IPS-18c (cell line): ENCODE results near the gene PHC3.
"Not testable (repeated sequence)": the region's sequence is repeated elsewhere in the genome, so short reads cannot be mapped to it uniquely, and the experiment has no call there.

Experiments
- H3K4me3 ChIP-seq: 2 replicates; pipeline ENCODE4 v1.7.0; 2013; ENCODE audit warnings: low read depth, mild to moderate bottlenecking, low read length, moderate library complexity; ENCODE audit not compliant: insufficient read depth
- H3K9me3 ChIP-seq: one replicate; pipeline ENCODE4 v1.6.1; 2013; ENCODE audit warnings: mild to moderate bottlenecking, low read length, moderate library complexity; ENCODE audit not compliant: control insufficient read depth, insufficient read depth

PHC3 gene

DNA sequence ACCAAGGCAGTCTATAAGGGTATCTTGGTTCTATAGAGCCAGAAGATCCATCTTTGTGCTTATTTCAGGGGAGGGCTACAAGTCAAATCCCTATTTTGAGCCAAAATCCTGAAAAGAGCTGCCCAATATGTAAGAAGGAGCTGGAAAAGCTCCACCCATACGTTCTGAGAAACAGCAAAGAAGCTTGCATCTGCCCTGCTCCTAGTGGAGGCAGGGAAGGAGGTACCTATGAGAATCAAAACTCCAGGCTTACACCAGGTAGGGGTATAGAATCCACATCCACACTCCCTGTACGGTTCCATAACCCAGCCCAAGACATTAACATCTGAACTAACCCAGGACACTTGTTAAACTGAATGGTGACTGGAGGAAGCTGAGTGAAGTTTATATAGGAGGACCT, 30.0 kb downstream of the PHC3 start:
- H3K9me3 ChIP-seq, result no peaks in the 10 kb centered on the region
- no peak overlapping the region for H3K4me3 ChIP-seq

DNA sequence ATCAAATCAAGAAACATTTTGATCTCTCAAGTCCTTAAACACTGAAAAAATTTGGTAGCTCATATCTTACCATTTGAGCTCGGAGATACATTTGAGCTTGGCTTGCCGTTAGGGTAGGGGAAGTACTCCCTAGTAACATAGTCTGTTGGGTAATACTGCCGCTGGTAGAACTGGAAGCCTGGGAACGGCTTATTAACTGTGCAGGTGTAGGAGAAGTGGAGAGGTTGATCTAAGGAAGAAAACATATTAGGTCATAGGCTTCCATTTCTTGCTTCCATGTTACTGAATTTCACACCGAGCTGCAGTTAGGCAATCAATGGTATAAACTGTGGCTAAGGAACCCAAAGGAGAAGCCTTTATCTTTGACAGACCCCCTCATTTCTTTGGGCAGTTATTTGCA, 32.5 kb downstream of the PHC3 start:
- Histone ChIP-seq H3K4me3 (no peak overlapping the region), H3K9me3 (no peaks in the 10 kb centered on the region)

DNA sequence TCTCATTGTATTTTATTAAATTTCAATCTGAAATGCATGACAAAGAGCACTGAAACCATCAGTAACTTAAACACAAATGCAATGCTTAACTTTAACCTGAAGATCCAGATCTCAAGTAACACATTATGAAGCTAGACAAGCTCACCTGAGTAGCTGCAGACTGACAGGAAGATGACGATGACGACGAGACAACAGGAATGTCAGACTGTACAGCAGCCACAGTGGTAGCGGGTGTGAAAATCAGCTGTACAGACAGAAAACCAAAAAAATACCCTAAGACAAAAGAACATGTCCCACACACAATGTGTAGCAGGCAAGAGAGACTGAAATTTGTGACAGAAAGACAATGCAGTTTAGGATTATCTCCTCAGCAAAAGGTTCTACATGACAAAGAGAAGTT, 36.3 kb downstream of the PHC3 start:
- H3K9me3 ChIP-seq, result no peaks in the 10 kb centered on the region
- H3K4me3 ChIP-seq, result no peak overlapping the region

DNA sequence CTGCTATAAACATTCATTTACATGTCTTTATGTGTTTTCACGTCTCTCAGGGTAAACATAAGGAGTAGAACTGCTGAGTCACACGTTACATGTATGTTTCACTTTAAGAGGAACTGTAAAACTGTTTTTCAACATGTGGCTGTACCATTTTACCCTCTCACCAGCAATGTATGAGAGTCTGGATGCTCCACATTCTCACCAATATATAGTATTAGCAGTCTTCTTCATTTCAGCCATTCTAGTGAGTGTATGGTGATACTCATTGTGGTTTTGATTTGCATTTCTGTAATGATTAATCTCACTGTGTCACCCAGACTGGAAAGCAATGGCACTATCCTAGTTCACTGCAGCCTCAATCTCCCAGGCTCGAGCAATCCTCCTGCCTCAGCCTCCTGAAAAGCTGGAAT, 37.1 kb downstream of the PHC3 start:
- Histone ChIP-seq H3K4me3 (no peak overlapping the region), H3K9me3 (no peaks in the 10 kb centered on the region)

DNA sequence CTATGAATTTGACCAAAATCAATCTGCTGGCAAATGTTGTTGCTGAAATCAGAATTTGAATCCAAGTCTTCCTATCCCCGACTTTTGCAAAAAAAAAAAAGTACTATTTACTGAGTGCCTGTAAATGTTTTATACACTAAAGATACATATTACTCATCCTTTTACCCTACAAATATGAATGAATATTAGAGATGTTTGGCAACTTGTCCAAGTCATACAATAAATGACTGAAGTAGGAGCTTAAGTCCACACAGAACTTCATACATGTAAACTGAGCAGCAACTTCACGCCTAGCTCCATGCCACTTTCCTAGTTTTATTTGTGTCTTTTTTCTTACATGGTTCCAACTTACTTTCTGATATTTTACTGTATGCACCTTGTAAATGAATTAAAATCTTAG, 39.2 kb downstream of the PHC3 start:
- Histone ChIP-seq H3K9me3 (no peaks in the 10 kb centered on the region), H3K4me3 (no peak overlapping the region)

DNA sequence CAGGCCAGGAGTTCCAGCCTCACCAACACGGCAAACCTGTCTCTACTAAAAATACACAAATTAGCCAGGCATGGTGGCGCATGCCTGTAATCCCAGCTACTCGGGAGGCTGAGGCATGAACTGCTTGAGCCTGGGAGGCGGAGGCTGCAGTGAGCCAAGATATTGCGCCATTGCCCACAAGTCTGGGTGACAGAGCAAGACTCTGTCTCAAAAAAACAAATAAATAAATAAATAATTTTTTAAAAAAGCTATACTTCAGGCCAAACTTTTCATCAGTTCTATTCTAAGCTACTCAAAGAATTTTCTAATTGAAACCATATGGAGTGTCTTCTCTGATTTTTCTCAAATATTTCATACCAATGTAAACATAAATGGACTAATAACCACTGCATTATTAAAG, 43.5 kb downstream of the PHC3 start:
- no peak overlapping the region for H3K4me3 ChIP-seq
- no peaks in the 10 kb centered on the region for H3K9me3 ChIP-seq

DNA sequence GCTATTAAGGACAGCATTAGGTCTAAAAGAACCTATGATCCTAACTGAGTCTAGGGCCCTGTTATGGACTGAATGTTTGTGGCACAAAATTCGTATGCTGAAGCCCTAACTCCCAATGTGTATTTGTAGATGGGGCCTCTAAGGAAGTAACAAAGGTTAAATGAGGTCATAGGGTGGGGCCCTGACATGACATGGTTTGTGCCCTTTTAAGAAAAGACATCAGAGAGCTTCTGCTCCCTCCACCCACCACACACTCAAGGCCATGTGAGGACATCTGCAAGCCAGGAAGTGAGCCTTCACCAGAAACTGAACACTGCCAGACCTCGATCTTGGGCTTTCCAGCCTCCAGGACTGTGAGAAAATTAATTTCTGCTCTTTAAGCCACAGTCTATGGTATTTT, 49.2 kb downstream of the PHC3 start:
- Histone ChIP-seq H3K4me3 (no peak overlapping the region), H3K9me3 (no peaks in the 10 kb centered on the region)

DNA sequence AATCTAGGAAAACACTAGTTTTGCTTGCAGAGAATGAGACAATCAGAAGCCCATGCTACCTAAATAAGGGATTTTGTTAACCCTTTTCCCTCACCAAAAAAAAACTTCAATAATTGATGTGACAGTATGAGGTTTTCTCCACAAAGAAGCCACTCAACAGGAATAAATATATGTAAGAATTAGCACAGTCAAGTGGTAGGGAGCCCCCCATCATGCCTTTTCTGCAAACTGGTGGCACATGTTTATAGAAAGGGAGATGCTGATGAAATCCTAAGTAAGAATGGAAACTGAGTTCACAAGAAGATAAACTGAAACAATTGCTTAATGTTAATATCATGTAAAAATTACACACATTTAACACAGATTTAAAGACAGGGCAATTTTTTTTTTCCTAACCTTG, 51.0 kb downstream of the PHC3 start:
- H3K4me3 ChIP-seq, result no peak overlapping the region
- no peaks in the 10 kb centered on the region for H3K9me3 ChIP-seq

DNA sequence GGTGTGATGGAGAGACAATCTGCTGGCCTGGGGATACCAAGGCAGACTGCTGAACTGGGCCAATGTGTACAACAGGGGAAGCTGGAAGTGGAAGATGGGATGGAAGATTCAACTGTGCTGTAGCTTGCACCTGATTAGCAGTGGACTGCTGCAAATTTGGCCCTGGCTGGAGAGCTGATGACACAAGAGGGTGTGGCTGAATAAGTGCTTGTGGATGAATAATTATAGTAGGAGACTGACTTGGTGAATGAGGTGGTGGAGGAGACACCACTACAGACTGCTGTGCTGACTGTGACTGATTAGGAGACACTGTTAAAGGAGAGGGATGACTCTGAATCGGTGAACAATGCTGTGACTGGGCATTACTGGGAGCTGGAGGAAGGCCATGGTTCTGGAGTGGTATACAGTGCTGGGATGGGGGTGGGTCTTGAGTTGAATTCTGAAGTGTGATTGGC, 52.5 kb downstream of the PHC3 start:
- Histone ChIP-seq H3K9me3 (no peaks in the 10 kb centered on the region), H3K4me3 (no peak overlapping the region)

DNA sequence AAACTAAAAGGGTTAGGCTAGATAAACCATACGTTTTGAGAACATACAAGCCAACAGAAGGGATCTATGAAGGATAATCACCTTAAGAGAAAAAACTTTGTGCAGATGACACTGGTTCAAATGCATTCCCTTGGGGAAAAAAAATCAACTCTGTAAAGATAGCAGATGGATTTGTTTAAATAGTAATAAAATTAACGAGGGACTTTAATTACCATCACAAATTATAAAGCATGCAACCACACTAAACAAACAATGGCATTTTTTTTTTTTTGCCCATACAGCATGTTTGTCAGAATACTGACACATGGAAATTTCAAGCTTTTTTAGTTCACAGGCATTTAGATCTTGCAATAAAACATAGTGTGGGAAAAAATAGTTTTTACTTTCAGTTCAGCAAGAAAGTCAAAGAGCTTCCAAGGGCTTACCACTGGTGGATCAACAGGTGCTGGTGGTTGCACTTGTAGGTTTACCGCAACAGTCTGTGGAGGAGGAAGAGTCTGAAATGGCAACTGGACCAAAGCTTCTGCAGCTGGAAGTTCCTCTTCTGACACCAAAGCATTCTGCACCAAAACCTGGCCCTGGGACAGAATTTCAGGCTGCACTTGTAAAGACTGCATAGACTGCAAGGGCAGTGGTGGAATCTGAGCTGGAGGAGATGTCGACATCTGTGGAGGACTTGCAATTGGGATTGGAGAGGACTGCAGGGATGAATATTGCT, 53.1 kb downstream of the PHC3 start:
- Histone ChIP-seq H3K4me3 (no peak overlapping the region), H3K9me3 (no peaks in the 10 kb centered on the region)

DNA sequence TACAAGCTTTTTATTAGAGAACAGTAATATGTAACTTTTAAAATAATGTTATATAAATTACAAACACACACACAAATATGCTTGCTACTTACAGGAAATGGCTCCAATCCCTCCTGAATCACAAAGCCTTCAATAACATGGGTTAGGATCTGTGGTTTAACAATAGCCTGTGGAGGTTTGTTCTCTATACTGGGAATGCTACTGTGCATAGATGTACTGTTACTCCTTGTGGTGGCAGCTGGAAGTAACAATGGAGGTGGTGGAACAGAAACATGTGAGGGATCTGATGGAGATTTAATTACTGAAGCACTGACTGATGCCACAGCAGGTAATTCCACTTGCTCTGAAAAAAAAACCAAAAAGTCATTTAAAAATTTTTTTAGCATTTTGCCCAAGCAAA, 64.4 kb downstream of the PHC3 start:
- Histone ChIP-seq H3K9me3 (no peaks in the 10 kb centered on the region), H3K4me3 (no peak overlapping the region)

DNA sequence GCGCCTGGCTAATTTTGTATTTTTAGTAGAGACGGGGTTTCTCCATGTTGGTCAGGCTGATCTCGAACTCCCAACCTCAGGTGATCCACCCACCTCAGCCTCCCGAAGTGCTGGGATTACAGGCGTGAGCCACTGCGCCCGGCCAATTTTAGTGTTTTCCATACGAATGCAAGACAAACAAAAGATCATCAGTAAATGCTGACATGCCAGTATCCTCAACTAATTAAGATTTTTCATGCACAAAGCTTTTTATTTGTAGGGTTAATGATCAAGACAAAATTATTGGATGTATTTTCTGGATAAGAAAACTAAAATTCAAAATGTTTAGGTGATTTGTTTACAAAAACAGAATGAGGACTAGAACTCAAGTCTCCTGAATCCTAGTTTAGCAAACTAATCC, 67.4 kb downstream of the PHC3 start:
- H3K9me3 ChIP-seq, H3K4me3 ChIP-seq: not testable (repeated sequence)

DNA sequence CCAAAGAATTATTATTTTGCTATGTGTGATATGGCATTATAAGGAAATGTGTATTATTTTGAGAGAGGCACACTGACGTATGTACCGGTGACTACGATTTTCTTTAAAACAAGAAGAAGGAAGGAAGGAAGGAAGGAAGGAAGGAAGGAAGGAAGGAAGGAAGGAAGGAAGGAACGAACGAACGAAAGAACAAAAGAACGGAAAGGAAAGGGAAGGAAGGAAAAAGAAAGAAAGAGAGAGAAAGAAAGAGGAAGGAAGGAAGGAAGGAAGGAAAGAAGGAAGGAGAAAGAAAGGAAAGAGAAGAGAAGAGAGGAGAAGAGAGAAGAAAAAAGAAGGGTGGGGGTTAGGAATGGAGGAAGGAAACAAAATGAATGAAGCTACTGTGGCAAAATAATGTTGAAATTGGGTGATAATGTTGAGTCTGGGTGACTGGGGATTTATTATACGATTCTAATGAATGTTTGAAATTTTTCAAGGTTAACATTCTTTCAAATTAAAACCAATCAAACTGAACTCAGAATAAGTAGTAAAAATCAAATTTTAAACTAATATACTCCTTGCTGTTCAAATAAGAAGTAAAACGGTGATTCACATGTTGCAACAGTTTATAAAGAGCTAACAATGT, 70.3 kb downstream of the PHC3 start:
- no peaks in the 10 kb centered on the region for H3K9me3 ChIP-seq
- no peak overlapping the region for H3K4me3 ChIP-seq

DNA sequence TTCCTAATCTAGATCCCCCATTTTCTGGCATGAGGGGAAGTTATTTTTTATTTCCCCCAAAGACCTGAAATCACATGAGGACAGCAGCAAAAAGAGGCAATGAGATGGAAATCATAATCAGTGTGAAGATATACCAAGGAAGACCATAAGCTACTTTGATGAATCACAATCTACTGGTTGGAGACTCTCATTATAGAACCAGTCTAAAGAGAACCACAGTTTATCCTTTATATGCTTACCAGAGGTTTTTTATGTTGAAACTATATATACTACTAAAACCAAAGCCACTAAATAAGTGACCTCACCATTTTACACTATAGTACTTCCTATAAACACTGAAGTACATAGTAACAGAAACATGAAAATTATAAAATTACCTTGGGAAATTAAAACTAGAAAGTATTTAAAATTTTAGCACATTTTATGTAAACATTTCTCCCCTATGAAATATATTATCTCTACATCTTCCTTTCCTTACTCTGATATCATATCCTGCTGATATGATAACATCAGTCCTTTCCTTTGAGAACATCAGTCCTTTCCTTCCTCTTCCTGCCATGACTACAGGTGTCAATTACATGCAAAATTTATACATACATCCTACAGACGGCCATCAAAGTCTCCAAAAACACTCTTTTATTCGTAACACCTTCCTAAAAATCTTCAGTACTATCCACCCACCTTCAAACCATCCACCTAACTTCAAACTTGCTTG, 71.8 kb downstream of the PHC3 start:
- Histone ChIP-seq H3K9me3 (no peaks in the 10 kb centered on the region), H3K4me3 (no peak overlapping the region)

DNA sequence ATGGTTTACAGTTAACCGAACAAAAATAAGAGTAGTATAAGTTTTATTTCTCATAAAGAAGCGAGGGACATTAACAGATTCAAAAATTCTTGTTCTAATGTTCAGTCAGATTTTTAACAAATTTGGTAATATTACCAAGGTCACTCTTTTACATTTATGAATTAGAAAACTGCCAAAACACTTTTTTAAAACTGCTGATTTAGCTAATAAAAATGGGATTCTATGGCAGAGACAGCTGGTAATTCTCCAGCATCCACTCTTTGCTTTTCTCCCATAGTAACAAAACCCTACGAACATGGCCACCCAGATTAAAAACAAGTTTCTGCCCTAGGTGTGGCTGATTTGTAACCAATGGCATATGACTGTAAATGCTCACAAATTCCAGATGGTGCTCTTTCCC, 72.6 kb downstream of the PHC3 start:
- no peaks in the 10 kb centered on the region for H3K9me3 ChIP-seq
- H3K4me3 ChIP-seq, result no peak overlapping the region

DNA sequence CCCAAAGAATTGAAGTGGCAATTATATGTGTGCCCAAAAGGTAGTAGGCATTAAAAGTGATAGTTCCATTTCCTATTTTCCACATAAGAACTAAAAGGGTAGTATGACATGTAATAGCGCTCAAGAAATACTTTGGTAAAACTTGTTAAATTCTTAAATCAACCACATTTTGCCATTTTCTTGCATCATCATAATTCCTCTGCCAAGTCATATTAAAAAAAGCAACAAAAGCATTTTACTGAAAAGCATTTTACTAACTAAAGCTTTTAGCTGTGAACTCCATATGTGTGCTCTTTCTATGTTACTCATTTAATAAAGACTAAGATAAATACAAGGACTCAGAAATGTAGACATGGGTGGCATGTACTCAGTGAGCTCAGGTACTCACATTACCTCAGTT, 73.6 kb downstream of the PHC3 start:
- no peak overlapping the region for H3K4me3 ChIP-seq
- no peaks in the 10 kb centered on the region for H3K9me3 ChIP-seq

DNA sequence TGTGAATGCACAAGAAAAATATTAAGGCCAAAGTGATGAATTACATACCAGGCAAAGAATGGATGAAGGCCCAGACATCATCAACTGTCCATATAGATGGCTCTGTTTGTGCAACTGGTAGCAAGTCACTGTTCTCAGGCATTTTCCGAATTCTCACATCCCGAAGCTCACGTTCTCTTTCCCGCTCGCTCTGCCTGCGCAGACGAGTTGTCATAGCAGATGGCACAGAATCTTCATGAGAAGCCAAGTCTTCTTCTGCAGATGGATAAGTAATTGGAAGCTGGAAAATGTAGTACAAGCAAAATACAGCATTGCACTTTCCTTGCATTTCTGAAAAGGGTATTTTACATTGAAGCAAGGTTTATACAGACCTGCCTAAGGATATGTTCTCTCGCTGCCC, 79.1 kb downstream of the PHC3 start:
- Histone ChIP-seq H3K4me3 (no peak overlapping the region), H3K9me3 (no peaks in the 10 kb centered on the region)

DNA sequence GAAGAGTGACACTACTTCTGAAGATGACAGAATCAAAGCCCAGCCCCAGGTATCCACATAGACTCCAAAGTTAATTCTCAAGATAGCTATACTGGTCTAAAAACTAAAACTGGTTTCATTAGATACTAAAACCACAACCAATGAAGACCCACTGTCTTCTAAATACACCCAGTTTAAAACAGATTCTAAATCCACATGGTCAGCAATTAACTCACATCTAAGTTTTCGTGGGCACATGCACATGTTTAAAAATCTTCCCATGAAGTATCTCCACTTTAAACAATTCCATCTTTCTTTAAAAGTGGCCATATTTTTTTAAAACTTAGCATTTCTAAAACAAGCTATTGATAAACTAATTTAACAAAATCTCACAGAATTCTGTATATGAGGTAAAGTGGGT, 80.6 kb downstream of the PHC3 start:
- no peak overlapping the region for H3K4me3 ChIP-seq
- no peaks in the 10 kb centered on the region for H3K9me3 ChIP-seq
